NOMO-1 treated with DMSO at 0.1 percent for 48 hours (cell line): ENCODE data around the gene ARR3.
A peak's percentile ranks its signal among the peaks of the same experiment; 100 is the strongest.
"Not testable (repeated sequence)": the region's sequence is repeated elsewhere in the genome, so short reads cannot be mapped to it uniquely, and the experiment has no call there.

Experiments used
- DNase-seq: peaks from one replicate; lab custom pipeline; 2025; ENCODE audit not compliant: unreplicated experiment; lab: John Stamatoyannopoulos, UW

The ARR3 gene

GRCh38 chrX:70279081-70279480 is 10.9 kb downstream of the ARR3 start:
- DNase-seq, result no peak

GRCh38 chrX:70280573-70280972 is 12.4 kb downstream of the ARR3 start:
- DNase-seq, result no peak

GRCh38 chrX:70281951-70282350 is 13.8 kb downstream of the ARR3 start, which contains the start of gene RAB41:
RAB41 (plus strand) TSS chrX:70282172; CDS start chrX:70282218, 46 bp downstream.
- DNase-seq, result no peak

- no peak for DNase-seq
Measured at GRCh38 chrX:70289168-70289792, 21.1 kb downstream of the ARR3 start.

- peak; percentile 76 for DNase-seq
Measured at GRCh38 chrX:70289793-70290770, 21.9 kb downstream of the ARR3 start, which contains the start of the genes KIF4A and PDZD11. KIF4A (plus strand) TSS chrX:70290104; CDS start chrX:70290459, 355 bp downstream. PDZD11 (minus strand) TSS chrX:70289927; CDS start chrX:70289341, 586 bp downstream.

- no peak for DNase-seq
Measured at GRCh38 chrX:70292788-70293187, 24.7 kb downstream of the ARR3 start.

GRCh38 chrX:70293621-70294020 is 25.5 kb downstream of the ARR3 start:
- DNase-seq, result no peak

- DNase-seq, result no peak
Measured at GRCh38 chrX:70301716-70302115, 33.6 kb downstream of the ARR3 start.

- no peak for DNase-seq
Measured at GRCh38 chrX:70313503-70313902, 45.4 kb downstream of the ARR3 start.

GRCh38 chrX:70322784-70323183 is 54.6 kb downstream of the ARR3 start:
- DNase-seq, result no peak

- DNase-seq, result not testable (repeated sequence)
Measured at GRCh38 chrX:70323628-70324027, 55.5 kb downstream of the ARR3 start.

- no peak for DNase-seq
Measured at GRCh38 chrX:70324326-70324725, 56.2 kb downstream of the ARR3 start.

- no peak for DNase-seq
Measured at GRCh38 chrX:70331161-70331560, 63.0 kb downstream of the ARR3 start.
